Endodermal cell (in vitro differentiated cells): ENCODE measurements around the gene UNC13B. TPM values are rescaled to one million over a fixed set of nuclear protein-coding genes. Genes with fewer than 3 reads are reported as not detected.

ENCODE experiments used
- DNase-seq: peaks from one replicate; pipeline ENCODE4 v3.0.0-alpha.2; 2017
- H3K27ac ChIP-seq: 2 replicates; pipeline ENCODE4 v1.5.1; 2013; ENCODE audit warnings: mild to moderate bottlenecking, low read depth, low read length, moderate library complexity
- H3K27me3 ChIP-seq: 2 replicates; pipeline ENCODE4 v1.6.1; 2013; ENCODE audit warnings: mild to moderate bottlenecking, low read length, moderate library complexity; ENCODE audit not compliant: insufficient read depth, control insufficient read depth, poor library complexity, severe bottlenecking
- H3K36me3 ChIP-seq: 2 replicates; pipeline ENCODE4 v1.7.0; 2013; ENCODE audit warnings: mild to moderate bottlenecking, low read length, moderate library complexity; ENCODE audit not compliant: control insufficient read depth, insufficient read depth
- H3K4me1 ChIP-seq: one replicate; pipeline ENCODE4 v1.7.0; 2013; ENCODE audit warnings: low read length; ENCODE audit not compliant: control insufficient read depth, insufficient read depth
- H3K4me3 ChIP-seq: 2 replicates; pipeline ENCODE4 v1.5.1; 2013; ENCODE audit warnings: mild to moderate bottlenecking, low read length, moderate library complexity
- H3K9ac ChIP-seq: 2 replicates; pipeline ENCODE4 v1.6.1; 2013; ENCODE audit warnings: mild to moderate bottlenecking, low read length, moderate library complexity; ENCODE audit not compliant: poor library complexity, severe bottlenecking; ENCODE audit errors: extremely low read depth
- H3K9me3 ChIP-seq: 2 replicates; pipeline ENCODE4 v1.6.1; 2013; ENCODE audit warnings: mild to moderate bottlenecking, low read length, moderate library complexity; ENCODE audit not compliant: control insufficient read depth
- H3K27ac Mint-ChIP-seq: 2 replicates; pipeline ENCODE4 v1.8.0; 2020; ENCODE audit warnings: mixed read lengths
- H3K27me3 Mint-ChIP-seq: 2 replicates; pipeline ENCODE4 v1.8.0; 2021; ENCODE audit warnings: mild to moderate bottlenecking, mixed read lengths; ENCODE audit not compliant: insufficient read depth
- H3K36me3 Mint-ChIP-seq: 2 replicates; pipeline ENCODE4 v1.8.0; 2020; ENCODE audit warnings: low read depth, mixed read lengths
- H3K4me1 Mint-ChIP-seq: 2 replicates; pipeline ENCODE4 v1.8.0; 2020; ENCODE audit warnings: mixed read lengths
- H3K4me3 Mint-ChIP-seq: 2 replicates; pipeline ENCODE4 v1.8.0; 2020; ENCODE audit warnings: mild to moderate bottlenecking, moderate library complexity, mixed read lengths
- H3K9me3 Mint-ChIP-seq: 2 replicates; pipeline ENCODE4 v1.8.0; 2020; ENCODE audit warnings: mild to moderate bottlenecking, mixed read lengths
- CTCF ChIP-seq: fragments of 200-600 bp; sonication (generic); conservative IDR thresholded peaks from 2 replicates; pipeline ENCODE4 v1.5.0; 2021; ENCODE audit warnings: antibody characterized with exemption, mild to moderate bottlenecking
- WGBS, 2 experiments: methylation state at CpG; one replicate each; pipeline versions ENCODE4 v1.1.5 to v1.1.7; 2013; ENCODE audit warnings: missing lambda C conversion rate in 2 of 2, mixed read lengths in 1 of 2; ENCODE audit not compliant: insufficient coverage in 1 of 2, insufficient read length in 1 of 2; 5-methylcytosine and 5-hydroxymethylcytosine counted together
- total RNA-seq, 2 donors: library from RNA; stranded (reverse); fragmentation: NEBNext Ultra II Directional in 1 of 2; extraction: Animal tissue kit (Norgen Biotek cat#: 25700) in 1 of 2; gene quantifications; 2 replicates in 1 of 2; 3 replicates in 1 of 2; pipeline ENCODE4 v1.2.1, GENCODE V29; 2021

UNC13B gene
- total RNA-seq, 2 donors from 2014 or later = 53.9 to 57.2 TPM

GRCh38 chr9:35395706-35396101 lies 233.9 kb downstream of the UNC13B start:
- no peak overlapping the region for H3K27ac ChIP-seq
- Mint-ChIP-seq H3K4me3 (no peak overlapping the region), H3K27me3 (no peaks in the 10 kb centered on the region), H3K9me3 (no peaks in the 10 kb centered on the region), H3K36me3 (peaks cover 54% of the 10 kb centered on the region), H3K4me1 (peaks cover 1% of the 10 kb centered on the region), H3K27ac (no peak overlapping the region)
- H3K4me3 ChIP-seq = no peak overlapping the region
- no peaks in the 10 kb centered on the region for H3K27me3 ChIP-seq
- no peak overlapping the region for H3K9ac ChIP-seq
- TF ChIP-seq CTCF = no peak
- WGBS, 2 experiments = 88 to 90% methylated on average over 1 of the region's 1 CpG
- H3K36me3 ChIP-seq = peaks cover 9% of the 10 kb centered on the region
- DNase-seq = no peak
- H3K4me1 ChIP-seq = no peaks in the 10 kb centered on the region
- no peaks in the 10 kb centered on the region for H3K9me3 ChIP-seq

GRCh38 chr9:35396560-35397215 lies 234.9 kb downstream of the UNC13B start:
- H3K4me3 Mint-ChIP-seq = no peak overlapping the region
- Histone ChIP-seq H3K4me1 (no peaks in the 10 kb centered on the region), H3K36me3 (peaks cover 17% of the 10 kb centered on the region), H3K9me3 (no peaks in the 10 kb centered on the region), H3K27me3 (no peaks in the 10 kb centered on the region), H3K27ac (no peak overlapping the region), H3K9ac (no peak overlapping the region), H3K4me3 (no peak overlapping the region)
- peaks cover 52% of the 10 kb centered on the region for H3K36me3 Mint-ChIP-seq
- DNase-seq = no peak
- no peaks in the 10 kb centered on the region for H3K9me3 Mint-ChIP-seq
- no peaks in the 10 kb centered on the region for H3K27me3 Mint-ChIP-seq
- WGBS, 2 experiments = 91 to 96% methylated on average over 9 to 10 of the region's 10 CpGs
- H3K4me1 Mint-ChIP-seq = peaks cover 1% of the 10 kb centered on the region
- no peak overlapping the region for H3K27ac Mint-ChIP-seq
- no peak for TF ChIP-seq CTCF

DNA sequence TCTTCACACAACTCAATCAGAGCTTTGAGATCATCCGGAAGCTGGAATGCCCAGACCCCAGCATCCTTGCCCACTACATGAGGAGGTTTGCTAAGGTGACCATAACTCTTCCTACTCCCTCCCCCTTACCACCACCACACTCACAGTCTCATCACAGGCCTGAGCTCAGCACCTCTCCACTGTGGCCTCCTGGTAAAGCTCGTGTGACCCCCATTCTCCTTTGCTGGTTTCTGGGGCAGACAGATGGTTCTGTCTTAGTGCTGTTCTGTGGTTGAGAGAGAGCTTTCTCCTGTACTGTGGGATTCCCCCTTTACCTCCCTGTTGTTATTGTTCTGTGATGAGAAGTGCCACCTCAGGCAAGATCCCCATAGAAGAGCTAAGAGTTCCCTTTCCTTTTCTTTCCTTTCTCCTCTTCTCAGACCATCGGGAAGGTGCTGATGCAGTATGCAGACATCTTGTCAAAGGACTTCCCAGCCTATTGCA lies 235.4 kb downstream of the UNC13B start:
- Histone ChIP-seq H3K27ac (no peak overlapping the region), H3K4me3 (no peak overlapping the region), H3K4me1 (no peaks in the 10 kb centered on the region), H3K9me3 (no peaks in the 10 kb centered on the region), H3K9ac (no peak overlapping the region), H3K27me3 (no peaks in the 10 kb centered on the region), H3K36me3 (peaks cover 21% of the 10 kb centered on the region)
- WGBS, 2 experiments = 60 to 86% methylated on average over 1 to 3 of the region's 3 CpGs
- H3K27ac Mint-ChIP-seq = no peak overlapping the region
- H3K27me3 Mint-ChIP-seq = no peaks in the 10 kb centered on the region
- TF ChIP-seq CTCF = no peak
- H3K36me3 Mint-ChIP-seq = peaks cover 54% of the 10 kb centered on the region
- H3K4me3 Mint-ChIP-seq = no peak overlapping the region
- no peak for DNase-seq
- H3K9me3 Mint-ChIP-seq = no peaks in the 10 kb centered on the region
- no peaks in the 10 kb centered on the region for H3K4me1 Mint-ChIP-seq
